Natural killer cell treated with Interleukin-12 subunit alpha and Interleukin-12 subunit beta and Interleukin-15 and Interleukin-18, amount 100 ng/mL, for 72 hours (primary cell): ENCODE data around the gene ARHGAP15. TPM values are rescaled to one million over a fixed set of nuclear protein-coding genes. Genes with fewer than 3 reads are reported as not detected.
A peak's percentile ranks its signal among the peaks of the same experiment; 100 is the strongest.

Experiments
- ATAC-seq, 2 donors: fragments of 150-1000 bp; cut with Tn5 transposase in 1 of 2; sonication (Bioruptor Pico), chemical (Tn5 transposase) in 1 of 2; 2 replicates each; pipeline ENCODE4 v1.10.0; 2021
- DNase-seq: peaks from one replicate; pipeline ENCODE4 v3.0.0; 2022; ENCODE audit warnings: low spot score
- H3K27ac Mint-ChIP-seq, 2 donors: 1 replicate in 1 of 2; 2 replicates in 1 of 2; pipeline ENCODE4 v1.8.0; 2022; ENCODE audit warnings: mixed read lengths in 2 of 2, mild to moderate bottlenecking in 1 of 2, moderate library complexity in 1 of 2
- H3K27me3 Mint-ChIP-seq, 2 donors: 1 replicate in 1 of 2; 2 replicates in 1 of 2; pipeline ENCODE4 v1.8.0; 2022; ENCODE audit warnings: mixed read lengths in 2 of 2
- H3K36me3 Mint-ChIP-seq: one replicate; pipeline ENCODE4 v1.8.0; 2022; ENCODE audit warnings: mixed read lengths
- H3K4me1 Mint-ChIP-seq, 2 donors: 1 replicate in 1 of 2; 2 replicates in 1 of 2; pipeline ENCODE4 v1.8.0; 2022; ENCODE audit warnings: low read depth in 2 of 2, mixed read lengths in 2 of 2, mild to moderate bottlenecking in 1 of 2
- H3K4me3 Mint-ChIP-seq: one replicate; pipeline ENCODE4 v1.8.0; 2022; ENCODE audit warnings: mixed read lengths
- H3K9me3 Mint-ChIP-seq: 2 replicates; pipeline ENCODE4 v1.8.0; 2022; ENCODE audit warnings: mixed read lengths
- total RNA-seq, 2 donors: library from RNA; stranded (reverse); gene quantifications; one replicate each; pipeline ENCODE4 v1.2.3, GENCODE V29; 2022

The ARHGAP15 gene
- total RNA-seq, 2 donors from 2014 or later: 80.6 to 133 TPM

DNA sequence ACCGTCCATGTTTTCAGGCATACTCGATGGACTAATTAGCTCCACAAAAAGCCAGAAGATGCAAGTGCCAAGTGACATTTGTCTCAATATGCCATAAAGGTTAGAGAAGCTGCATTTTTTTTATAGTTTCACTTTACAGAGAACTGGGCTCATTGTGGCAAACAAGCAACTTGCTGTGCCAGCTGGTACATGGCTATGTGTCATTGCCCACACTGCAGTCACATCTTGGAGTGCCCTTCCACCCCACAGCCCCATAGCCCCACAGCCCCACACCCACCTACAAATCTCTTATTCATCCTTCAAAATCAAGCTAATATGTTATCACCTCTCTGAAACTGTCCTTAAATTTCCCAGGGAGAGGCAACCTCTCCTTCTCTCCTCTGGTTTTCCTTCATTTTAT is 451.9 kb downstream of the ARHGAP15 start:
- H3K27ac Mint-ChIP-seq: peak overlapping the region; percentile 59 to 64
- ATAC-seq: peak in 1 of 2 donors; percentile 73

DNA sequence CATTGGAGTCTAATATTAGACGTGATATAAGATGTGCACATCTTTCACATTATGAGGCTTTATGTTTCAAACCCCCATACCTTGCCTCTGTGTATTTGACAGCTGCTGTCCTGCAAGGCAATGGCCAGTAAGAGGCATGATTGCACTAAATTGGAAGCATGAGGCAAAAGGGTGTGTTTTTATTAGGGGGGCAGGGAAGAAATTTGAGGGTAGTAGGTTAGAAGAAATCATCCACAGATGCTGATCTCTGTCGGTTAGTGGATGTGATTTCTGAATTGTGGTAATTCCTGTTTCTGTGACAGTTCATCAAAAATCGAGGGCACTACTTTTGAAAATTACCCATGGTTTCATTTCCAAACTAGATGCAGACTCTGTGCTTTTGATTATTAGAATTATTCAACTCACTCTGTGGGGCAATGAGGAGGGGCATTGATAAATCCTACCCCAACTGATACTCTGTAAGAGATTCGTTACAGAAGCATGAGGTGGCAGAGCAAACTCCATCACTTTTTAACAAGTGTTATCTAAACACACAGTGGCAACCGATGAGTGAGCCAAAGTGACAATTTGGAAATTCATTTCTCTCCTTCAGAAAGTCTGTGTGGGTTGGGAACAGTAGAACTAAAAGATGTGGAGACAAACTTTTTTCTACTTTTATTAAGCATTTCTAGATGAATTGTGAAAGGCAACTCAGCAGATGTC is 453.0 kb downstream of the ARHGAP15 start:
- ATAC-seq (peak in 1 of 2 donors; percentile 52), DNase-seq (no peak)
- Mint-ChIP-seq H3K27me3 (no peaks in the 10 kb centered on the region), H3K27ac (peak overlapping the region; percentile 8 to 64), H3K9me3 (peaks cover 5% of the 10 kb centered on the region), H3K4me3 (peak overlapping the region; percentile 51), H3K4me1 (peaks cover 22 to 35% of the 10 kb centered on the region in 2 donors), H3K36me3 (peaks cover 11% of the 10 kb centered on the region)

More for the DNA sequence above, 451.9 kb downstream of the ARHGAP15 start:
- no peak for DNase-seq
- Mint-ChIP-seq H3K4me1 (peaks cover 18 to 31% of the 10 kb centered on the region in 2 donors), H3K27me3 (no peaks in the 10 kb centered on the region), H3K9me3 (no peaks in the 10 kb centered on the region), H3K36me3 (peaks cover 5% of the 10 kb centered on the region), H3K4me3 (peak overlapping the region; percentile 51)

DNA sequence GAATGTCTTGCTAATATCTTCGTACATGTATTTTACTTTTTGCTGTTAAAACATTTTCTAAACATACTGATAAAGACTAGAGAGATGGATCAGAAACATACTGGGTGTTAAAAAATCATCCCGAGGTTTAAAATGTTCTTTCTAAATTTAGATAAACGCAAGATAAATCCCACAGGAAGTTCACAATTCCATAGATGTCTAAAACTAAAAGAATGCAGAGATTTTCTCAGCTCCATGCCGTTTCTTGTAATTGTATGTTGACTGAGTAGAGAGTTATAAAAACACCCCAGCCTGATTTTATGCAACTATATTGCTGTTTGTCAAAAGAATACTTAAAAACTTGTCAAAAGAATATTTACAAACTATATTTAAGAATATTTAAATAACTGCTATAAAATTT is 455.7 kb downstream of the ARHGAP15 start:
- peaks cover 30 to 45% of the 10 kb centered on the region in 2 donors for H3K4me1 Mint-ChIP-seq
- peaks cover 14% of the 10 kb centered on the region for H3K36me3 Mint-ChIP-seq
- ATAC-seq: no peak
- no peaks in the 10 kb centered on the region for H3K27me3 Mint-ChIP-seq
- H3K9me3 Mint-ChIP-seq: peaks cover 5% of the 10 kb centered on the region
- no peak overlapping the region for H3K4me3 Mint-ChIP-seq
- H3K27ac Mint-ChIP-seq: no peak overlapping the region
- no peak for DNase-seq

DNA sequence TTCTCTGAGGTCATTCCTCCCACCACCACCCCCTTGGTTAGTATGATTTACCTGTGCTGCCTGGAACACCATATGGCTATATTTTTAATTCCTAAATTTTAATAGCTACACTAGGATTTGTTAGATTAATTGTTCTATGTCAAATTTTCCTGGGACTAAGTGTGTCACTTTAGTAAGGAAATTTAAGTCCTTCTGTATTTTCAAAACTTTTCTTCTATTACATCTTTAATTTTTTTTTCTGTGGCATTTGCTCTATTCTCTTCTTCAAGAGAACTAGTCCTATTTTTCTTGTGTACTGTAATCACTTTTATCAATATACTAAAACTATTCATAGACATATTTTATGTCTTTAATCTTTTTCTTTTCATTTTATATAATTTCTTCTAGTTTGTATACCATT is 456.9 kb downstream of the ARHGAP15 start:
- Mint-ChIP-seq H3K4me1 (peaks cover 25 to 34% of the 10 kb centered on the region in 2 donors), H3K36me3 (peaks cover 14% of the 10 kb centered on the region), H3K27ac (no peak overlapping the region), H3K27me3 (no peaks in the 10 kb centered on the region), H3K9me3 (peaks cover 5% of the 10 kb centered on the region), H3K4me3 (no peak overlapping the region)
- no peak for DNase-seq
- ATAC-seq: no peak

GRCh38 chr2:143588746-143589145 is 459.5 kb downstream of the ARHGAP15 start:
- H3K4me1 Mint-ChIP-seq: peaks cover 12 to 14% of the 10 kb centered on the region in 2 donors
- no peaks in the 10 kb centered on the region for H3K27me3 Mint-ChIP-seq
- no peak overlapping the region for H3K27ac Mint-ChIP-seq
- DNase-seq: no peak
- no peak overlapping the region for H3K4me3 Mint-ChIP-seq
- H3K36me3 Mint-ChIP-seq: peaks cover 20% of the 10 kb centered on the region
- ATAC-seq: no peak
- H3K9me3 Mint-ChIP-seq: peaks cover 5% of the 10 kb centered on the region

DNA sequence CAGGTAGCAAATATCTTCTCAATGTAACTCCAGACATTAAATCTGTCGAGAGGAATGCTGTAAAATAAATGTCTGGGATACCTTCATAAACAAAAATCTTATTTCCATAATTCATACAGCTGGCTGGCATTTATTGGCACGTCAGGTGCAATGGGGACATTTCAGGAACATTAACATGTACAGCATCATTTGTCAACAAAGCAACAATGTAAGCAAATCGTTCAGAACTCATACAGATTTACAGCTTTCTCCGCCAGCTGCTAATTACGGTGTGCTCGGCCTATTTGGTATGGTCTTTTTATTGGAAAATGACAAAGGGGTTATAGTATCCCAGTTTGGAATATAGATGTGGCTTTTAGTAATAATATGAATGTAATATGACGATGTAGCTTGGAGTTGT is 464.9 kb downstream of the ARHGAP15 start:
- Mint-ChIP-seq H3K9me3 (no peaks in the 10 kb centered on the region), H3K4me3 (no peak overlapping the region), H3K27me3 (no peaks in the 10 kb centered on the region), H3K36me3 (peaks cover 11% of the 10 kb centered on the region), H3K27ac (no peak overlapping the region), H3K4me1 (peaks cover 0 to 2% of the 10 kb centered on the region in 2 donors)
- ATAC-seq (no peak), DNase-seq (no peak)

DNA sequence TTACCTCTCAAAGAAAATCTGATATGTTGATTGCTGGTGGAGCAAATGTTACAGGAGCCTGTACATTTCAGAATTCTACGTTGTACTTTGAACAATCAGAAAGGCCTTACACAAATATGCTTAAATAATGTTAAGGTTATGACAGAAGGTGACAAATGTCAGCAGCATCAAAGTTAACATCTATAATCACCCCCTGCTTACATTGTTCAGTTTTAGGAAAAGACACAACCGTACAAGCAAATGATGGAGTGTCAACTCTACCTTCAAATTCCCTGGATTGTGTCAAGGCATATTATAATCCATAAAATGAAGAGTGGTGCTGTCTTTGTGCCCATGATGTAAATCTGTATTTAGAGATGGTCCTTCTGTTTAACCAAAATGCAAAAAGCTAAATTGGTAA is 465.5 kb downstream of the ARHGAP15 start:
- no peaks in the 10 kb centered on the region for H3K9me3 Mint-ChIP-seq
- DNase-seq: no peak
- H3K27ac Mint-ChIP-seq: no peak overlapping the region
- no peaks in the 10 kb centered on the region for H3K27me3 Mint-ChIP-seq
- H3K4me1 Mint-ChIP-seq: no peaks in the 10 kb centered on the region
- no peak overlapping the region for H3K4me3 Mint-ChIP-seq
- peaks cover 11% of the 10 kb centered on the region for H3K36me3 Mint-ChIP-seq
- ATAC-seq: no peak

- Mint-ChIP-seq H3K36me3 (peaks cover 5% of the 10 kb centered on the region), H3K4me3 (no peak overlapping the region), H3K27ac (no peak overlapping the region), H3K27me3 (no peaks in the 10 kb centered on the region), H3K4me1 (peaks cover 0 to 4% of the 10 kb centered on the region in 2 donors), H3K9me3 (no peaks in the 10 kb centered on the region)
- DNase-seq: no peak
- ATAC-seq: no peak
Measured at GRCh38 chr2:143600116-143600515, 470.9 kb downstream of the ARHGAP15 start.

DNA sequence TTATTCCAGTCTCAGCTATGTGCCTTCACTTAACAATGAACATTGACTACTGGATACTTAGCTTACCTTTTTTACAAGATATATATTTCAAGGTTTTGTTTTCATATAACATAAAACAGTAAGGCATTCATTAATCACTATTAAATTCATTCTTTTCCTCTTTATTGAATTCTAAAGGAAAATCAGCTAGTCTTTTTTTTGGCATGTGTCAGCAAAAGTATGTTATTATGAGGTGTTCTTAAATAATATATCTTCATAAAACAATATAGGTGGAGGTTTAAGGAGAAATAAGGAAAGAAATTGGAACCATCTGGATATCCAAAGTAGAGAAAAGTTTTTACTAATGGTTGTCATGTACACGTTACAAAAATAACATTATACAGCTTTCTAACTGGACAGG is 472.6 kb downstream of the ARHGAP15 start:
- Mint-ChIP-seq H3K4me3 (no peak overlapping the region), H3K27me3 (no peaks in the 10 kb centered on the region), H3K36me3 (peaks cover 5% of the 10 kb centered on the region), H3K4me1 (peaks cover 0 to 4% of the 10 kb centered on the region in 2 donors), H3K27ac (no peak overlapping the region), H3K9me3 (no peaks in the 10 kb centered on the region)
- ATAC-seq: no peak
- no peak for DNase-seq

- Mint-ChIP-seq H3K36me3 (peaks cover 5% of the 10 kb centered on the region), H3K4me3 (no peak overlapping the region), H3K27me3 (no peaks in the 10 kb centered on the region), H3K4me1 (peaks cover 9 to 10% of the 10 kb centered on the region in 2 donors), H3K9me3 (no peaks in the 10 kb centered on the region), H3K27ac (no peak overlapping the region)
- ATAC-seq (no peak), DNase-seq (no peak)
Measured at GRCh38 chr2:143603035-143603655, 473.9 kb downstream of the ARHGAP15 start.

DNA sequence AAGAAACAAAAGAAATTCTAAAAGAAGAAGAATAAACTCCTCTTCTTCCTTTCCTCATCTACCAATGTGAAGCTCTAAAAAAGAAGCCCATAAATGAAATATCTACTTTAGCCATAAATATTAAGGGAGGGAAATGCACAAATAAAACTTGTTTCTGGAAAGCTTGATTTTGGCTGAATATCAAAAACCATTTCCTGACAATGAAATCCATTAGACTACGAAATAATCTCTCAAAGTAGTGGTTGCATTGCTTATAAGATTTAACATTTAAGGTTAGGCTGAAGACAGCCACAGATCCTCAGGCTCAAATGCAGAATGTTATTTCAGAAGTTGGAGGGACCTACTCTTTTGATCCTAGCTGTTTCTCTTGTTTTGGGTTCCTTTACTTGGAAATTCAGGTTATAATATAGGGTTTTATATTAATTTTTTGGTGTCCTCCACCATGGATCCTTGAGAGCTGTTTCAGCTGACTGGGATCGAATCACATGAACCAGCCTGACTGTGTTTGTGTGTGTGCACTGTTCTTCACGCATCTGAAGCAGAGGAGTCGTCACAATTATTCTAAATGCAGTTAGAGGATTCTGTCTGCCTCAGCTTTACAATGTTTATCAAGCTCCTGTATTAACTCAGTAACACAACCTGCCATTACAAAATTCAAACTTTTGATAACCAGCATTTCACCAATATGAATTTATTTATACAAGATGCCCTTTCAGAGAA is 474.8 kb downstream of the ARHGAP15 start:
- Mint-ChIP-seq H3K9me3 (no peaks in the 10 kb centered on the region), H3K36me3 (peaks cover 5% of the 10 kb centered on the region), H3K27ac (peak overlapping the region in 1 of 2 donors; percentile 56), H3K27me3 (no peaks in the 10 kb centered on the region), H3K4me3 (no peak overlapping the region), H3K4me1 (peaks cover 9 to 11% of the 10 kb centered on the region in 2 donors)
- no peak for DNase-seq
- no peak for ATAC-seq

GRCh38 chr2:143604566-143604959 is 475.3 kb downstream of the ARHGAP15 start:
- Mint-ChIP-seq H3K27ac (peak overlapping the region in 1 of 2 donors; percentile 56), H3K36me3 (peaks cover 5% of the 10 kb centered on the region), H3K4me3 (no peak overlapping the region), H3K27me3 (no peaks in the 10 kb centered on the region), H3K4me1 (peaks cover 9 to 11% of the 10 kb centered on the region in 2 donors), H3K9me3 (no peaks in the 10 kb centered on the region)
- ATAC-seq: no peak
- no peak for DNase-seq

DNA sequence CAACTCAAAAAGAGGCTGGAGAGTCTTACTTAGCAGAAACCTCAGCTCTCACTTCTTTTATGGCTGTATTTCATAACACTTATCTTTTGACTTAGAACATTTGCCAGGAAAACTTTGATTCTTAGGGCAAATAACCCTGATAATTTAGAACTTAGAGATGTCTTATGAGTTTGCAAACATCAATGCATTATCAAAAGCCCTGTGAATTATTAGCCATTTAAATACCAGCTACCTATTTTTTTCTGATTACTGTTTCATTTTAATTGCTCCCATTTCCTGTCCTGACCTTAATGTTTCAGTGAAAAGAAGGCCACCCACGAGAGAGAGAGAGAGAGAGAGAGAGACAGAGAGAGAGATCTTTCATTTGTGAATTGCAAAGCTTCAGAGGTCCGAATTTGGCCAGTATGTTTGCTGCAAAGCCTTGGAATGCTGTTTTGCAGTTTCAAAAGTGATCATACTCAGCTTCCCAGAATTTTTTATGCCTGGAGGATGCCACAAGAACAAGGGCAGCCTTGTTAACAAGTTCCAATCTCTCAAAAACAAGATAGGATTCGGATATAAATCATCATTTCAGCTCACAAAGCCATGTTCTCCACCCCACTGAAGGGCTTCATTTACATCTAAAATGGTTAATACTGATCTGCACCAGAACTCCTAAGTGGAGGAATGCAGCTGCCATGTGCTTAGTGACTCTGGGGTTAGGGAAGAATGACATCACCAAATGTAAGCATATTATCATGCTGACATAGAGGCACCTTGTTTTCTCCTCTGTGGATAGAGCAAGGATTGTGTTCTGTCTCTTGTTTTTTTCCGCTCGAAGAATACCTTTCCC is 478.2 kb downstream of the ARHGAP15 start:
- Mint-ChIP-seq H3K36me3 (peaks cover 5% of the 10 kb centered on the region), H3K27ac (peak overlapping the region in 1 of 2 donors; percentile 43), H3K4me3 (no peak overlapping the region), H3K9me3 (no peaks in the 10 kb centered on the region), H3K27me3 (no peaks in the 10 kb centered on the region), H3K4me1 (peaks cover 12 to 14% of the 10 kb centered on the region in 2 donors)
- ATAC-seq (no peak), DNase-seq (no peak)
